SU-DHL-6 (cell line): Measurements from ENCODE around the gene TRAF3IP1.

Source experiments
- H2AFZ ChIP-seq: fragments of 200-600 bp; sonication (generic); 2 replicates; pipeline ENCODE4 v1.6.1; 2014; ENCODE audit warnings: low read depth, mild to moderate bottlenecking, moderate library complexity, mixed read lengths, antibody characterized with exemption, low read length; ENCODE audit not compliant: severe bottlenecking
- H3F3A ChIP-seq: fragments of 200-600 bp; shearing (Covaris generic); 2 replicates; pipeline ENCODE4 v1.6.0; 2016; ENCODE audit warnings: antibody characterized with exemption, mild to moderate bottlenecking; ENCODE audit not compliant: insufficient read depth
- H3K27ac ChIP-seq: fragments of 200-600 bp; sonication (generic); 2 replicates; pipeline ENCODE4 v1.5.1; 2016; ENCODE audit warnings: low read depth, mild to moderate bottlenecking, low read length, moderate library complexity, mixed read lengths
- H3K27me3 ChIP-seq: fragments of 200-600 bp; sonication (generic), shearing (Covaris generic); 2 replicates; pipeline ENCODE4 v1.6.0; 2014; ENCODE audit warnings: mild to moderate bottlenecking, low read length
- H3K36me3 ChIP-seq: fragments of 200-600 bp; sonication (generic); 2 replicates; pipeline ENCODE4 v1.6.1; 2014; ENCODE audit warnings: mild to moderate bottlenecking, low read length, mixed read lengths
- H3K4me2 ChIP-seq: fragments of 300-600, 200-600 bp; shearing (Covaris generic), sonication (generic); 2 replicates; pipeline ENCODE4 v1.6.0; 2014; ENCODE audit warnings: low read length, low read depth, mild to moderate bottlenecking; ENCODE audit not compliant: poor library complexity, severe bottlenecking
- H3K4me3 ChIP-seq: fragments of 200-600 bp; sonication (generic); 2 replicates; pipeline ENCODE4 v1.5.1; 2014; ENCODE audit warnings: antibody characterized with exemption, low read length, mild to moderate bottlenecking, mixed read lengths; ENCODE audit not compliant: insufficient read depth, poor library complexity, severe bottlenecking
- H3K79me2 ChIP-seq: fragments of 200-600 bp; sonication (generic); 2 replicates; pipeline ENCODE4 v1.6.1; 2014; ENCODE audit warnings: mild to moderate bottlenecking, low read length, moderate library complexity; ENCODE audit not compliant: insufficient read depth
- H3K9ac ChIP-seq: fragments of 200-600 bp; sonication (generic); 2 replicates; pipeline ENCODE4 v1.7.0; 2014; ENCODE audit warnings: mild to moderate bottlenecking, low read length
- H3K9me2 ChIP-seq: fragments of 200-600 bp; sonication (generic); replicated peaks from 2 replicates; pipeline ENCODE4 v1.6.1; 2014; ENCODE audit warnings: low read length; ENCODE audit not compliant: insufficient read depth
- H3K9me3 ChIP-seq: fragments of 200-600 bp; sonication (generic); 2 replicates; pipeline ENCODE4 v1.6.1; 2014; ENCODE audit warnings: low read length, mixed read lengths; ENCODE audit not compliant: insufficient read depth
- H4K20me1 ChIP-seq: fragments of 200-600 bp; sonication (generic); 2 replicates; pipeline ENCODE4 v1.6.1; 2014; ENCODE audit warnings: low read depth, mild to moderate bottlenecking, antibody characterized with exemption, low read length, moderate library complexity, mixed read lengths
- EZH2phosphoT487 ChIP-seq: fragments of 200-600 bp; sonication (generic), shearing (Covaris generic); conservative IDR thresholded peaks from 2 replicates; pipeline ENCODE4 v1.6.1; 2018; ENCODE audit warnings: mild to moderate bottlenecking, antibody characterized with exemption, low read length, moderate library complexity, mixed read lengths
- TF ChIP-seq, protein P1 (sequence below): fragments of 200-600 bp; sonication (generic); IDR thresholded peaks from one replicate; pipeline ENCODE4 v1.5.1; 2017; ENCODE audit warnings: antibody characterized with exemption, mild to moderate bottlenecking, low read length, moderate library complexity; ENCODE audit not compliant: insufficient read depth, poor library complexity, severe bottlenecking

The TRAF3IP1 gene

GRCh38 chr2:238281826-238282480 is 38.4 kb upstream of the TRAF3IP1 start:
- Histone ChIP-seq H3K4me2 (no peak overlapping the region), H3K36me3 (no peaks in the 10 kb centered on the region), H3K27ac (no peak overlapping the region), H3K27me3 (no peaks in the 10 kb centered on the region), H3K4me3 (no peak overlapping the region), H4K20me1 (peaks cover 7% of the 10 kb centered on the region; the same call in 1 of the 2 replicates), H3K79me2 (peaks cover 94% of the 10 kb centered on the region), H3F3A (no peaks in the 10 kb centered on the region), H2AFZ (no peak overlapping the region), H3K9me2 (no peaks in the 10 kb centered on the region), H3K9ac (no peak overlapping the region), H3K9me3 (no peaks in the 10 kb centered on the region)
- no peak for TF ChIP-seq EZH2phosphoT487
- TF ChIP-seq, protein P1, sequence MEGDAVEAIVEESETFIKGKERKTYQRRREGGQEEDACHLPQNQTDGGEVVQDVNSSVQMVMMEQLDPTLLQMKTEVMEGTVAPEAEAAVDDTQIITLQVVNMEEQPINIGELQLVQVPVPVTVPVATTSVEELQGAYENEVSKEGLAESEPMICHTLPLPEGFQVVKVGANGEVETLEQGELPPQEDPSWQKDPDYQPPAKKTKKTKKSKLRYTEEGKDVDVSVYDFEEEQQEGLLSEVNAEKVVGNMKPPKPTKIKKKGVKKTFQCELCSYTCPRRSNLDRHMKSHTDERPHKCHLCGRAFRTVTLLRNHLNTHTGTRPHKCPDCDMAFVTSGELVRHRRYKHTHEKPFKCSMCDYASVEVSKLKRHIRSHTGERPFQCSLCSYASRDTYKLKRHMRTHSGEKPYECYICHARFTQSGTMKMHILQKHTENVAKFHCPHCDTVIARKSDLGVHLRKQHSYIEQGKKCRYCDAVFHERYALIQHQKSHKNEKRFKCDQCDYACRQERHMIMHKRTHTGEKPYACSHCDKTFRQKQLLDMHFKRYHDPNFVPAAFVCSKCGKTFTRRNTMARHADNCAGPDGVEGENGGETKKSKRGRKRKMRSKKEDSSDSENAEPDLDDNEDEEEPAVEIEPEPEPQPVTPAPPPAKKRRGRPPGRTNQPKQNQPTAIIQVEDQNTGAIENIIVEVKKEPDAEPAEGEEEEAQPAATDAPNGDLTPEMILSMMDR, result no peak

DNA sequence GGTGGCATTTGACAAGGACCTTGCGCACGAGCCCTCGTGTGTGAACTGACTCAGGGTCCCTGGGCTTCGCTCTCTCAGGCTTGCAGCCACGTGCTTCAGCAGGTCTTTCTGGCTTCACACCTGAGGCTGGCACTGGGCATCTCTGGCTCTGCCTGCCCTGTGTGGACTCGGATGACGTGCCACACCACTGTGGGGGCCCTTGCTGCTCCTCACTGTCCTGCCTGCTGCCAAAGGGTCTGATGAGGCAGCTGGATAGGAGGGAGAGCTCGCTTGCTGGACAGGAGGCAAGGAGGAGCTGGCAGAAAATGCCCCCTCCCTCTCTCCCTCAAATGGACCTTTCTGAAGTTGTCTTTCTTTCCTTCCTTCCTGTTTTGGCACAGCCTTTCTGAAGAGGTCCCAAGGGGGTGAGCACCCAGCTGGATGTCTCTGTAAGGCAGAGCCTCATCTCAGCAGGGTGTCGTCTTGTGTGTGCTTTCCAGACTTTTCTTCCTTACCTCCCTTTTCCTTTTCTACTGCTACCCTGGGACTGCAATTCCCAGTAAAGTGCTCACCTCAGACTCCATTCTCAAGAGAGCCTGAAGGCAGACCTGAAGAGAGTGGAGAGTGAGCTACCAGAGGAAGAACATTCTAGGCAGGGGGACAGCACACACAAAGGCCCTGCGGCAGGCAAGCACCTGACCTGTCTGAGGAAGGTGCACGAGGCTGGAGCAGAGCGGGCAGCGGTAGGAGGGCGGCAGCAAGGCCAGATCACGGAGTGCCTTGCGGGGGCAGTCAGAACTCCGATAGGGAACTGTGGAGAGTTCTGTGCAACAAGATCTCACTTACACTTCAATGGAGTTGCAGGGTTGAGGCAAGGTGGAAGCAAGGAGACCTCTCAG is 37.2 kb upstream of the TRAF3IP1 start:
- no peaks in the 10 kb centered on the region for H3K27me3 ChIP-seq
- no peak overlapping the region for H2AFZ ChIP-seq
- TF ChIP-seq, protein P1, result no peak
- TF ChIP-seq EZH2phosphoT487, result no peak
- H3K36me3 ChIP-seq, result no peaks in the 10 kb centered on the region
- peaks cover 99% of the 10 kb centered on the region for H3K79me2 ChIP-seq
- no peak overlapping the region for H3K4me3 ChIP-seq
- H3K9ac ChIP-seq, result no peak overlapping the region
- H3K4me2 ChIP-seq, result no peak overlapping the region
- peaks cover 7% of the 10 kb centered on the region; the same call in 1 of the 2 replicates for H4K20me1 ChIP-seq
- no peaks in the 10 kb centered on the region for H3K9me3 ChIP-seq
- no peak overlapping the region for H3K27ac ChIP-seq
- H3K9me2 ChIP-seq, result no peaks in the 10 kb centered on the region
- no peaks in the 10 kb centered on the region for H3F3A ChIP-seq

DNA sequence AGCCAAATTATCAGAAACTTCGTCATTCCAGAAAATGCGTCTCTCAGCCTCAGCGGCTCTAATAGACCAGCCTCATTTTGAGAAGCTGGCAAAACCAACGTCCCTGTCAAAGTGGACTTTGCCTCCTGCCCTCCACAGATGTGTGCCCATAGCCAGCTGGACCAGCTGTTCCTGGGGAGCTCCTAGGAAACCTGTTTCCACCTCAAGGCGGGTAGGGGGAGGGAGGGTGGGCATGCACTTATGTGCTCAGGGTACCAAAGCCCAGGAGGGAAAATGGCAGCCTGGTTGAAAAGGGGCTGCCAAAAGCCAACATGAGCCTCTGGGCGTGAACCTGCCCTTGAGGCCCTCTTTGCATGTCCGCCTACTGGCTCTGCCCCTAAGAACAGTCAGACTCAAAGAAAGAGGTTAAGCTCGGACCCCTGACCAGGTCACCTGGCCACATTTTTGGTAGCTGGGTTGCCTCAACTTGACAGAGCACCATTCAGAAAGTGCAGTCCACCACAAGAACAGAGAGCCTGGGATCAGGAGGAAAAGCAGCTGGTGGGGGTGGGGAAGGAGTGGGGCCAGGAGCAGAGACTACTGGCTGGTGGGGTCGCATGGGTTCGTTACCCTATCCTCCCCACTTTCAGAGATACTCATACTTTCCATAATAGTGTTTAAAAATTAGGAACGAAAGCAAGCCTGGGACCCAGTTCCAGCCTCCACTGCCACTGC is 35.4 kb upstream of the TRAF3IP1 start:
- Histone ChIP-seq H3K27me3 (no peaks in the 10 kb centered on the region), H3K9me2 (no peaks in the 10 kb centered on the region), H3K4me2 (no peak overlapping the region), H3K9ac (no peak overlapping the region), H4K20me1 (peaks cover 7% of the 10 kb centered on the region; the same call in 1 of the 2 replicates), H3K4me3 (no peak overlapping the region), H3K79me2 (peaks cover 83% of the 10 kb centered on the region), H3F3A (peaks cover 7% of the 10 kb centered on the region; the same call in 1 of the 2 replicates), H3K36me3 (no peaks in the 10 kb centered on the region), H2AFZ (no peak overlapping the region), H3K9me3 (no peaks in the 10 kb centered on the region), H3K27ac (no peak overlapping the region)
- TF ChIP-seq, protein P1, result no peak
- TF ChIP-seq EZH2phosphoT487, result no peak
